ENCODE measurements around the gene PCK1.

Gene PCK1

DNA sequence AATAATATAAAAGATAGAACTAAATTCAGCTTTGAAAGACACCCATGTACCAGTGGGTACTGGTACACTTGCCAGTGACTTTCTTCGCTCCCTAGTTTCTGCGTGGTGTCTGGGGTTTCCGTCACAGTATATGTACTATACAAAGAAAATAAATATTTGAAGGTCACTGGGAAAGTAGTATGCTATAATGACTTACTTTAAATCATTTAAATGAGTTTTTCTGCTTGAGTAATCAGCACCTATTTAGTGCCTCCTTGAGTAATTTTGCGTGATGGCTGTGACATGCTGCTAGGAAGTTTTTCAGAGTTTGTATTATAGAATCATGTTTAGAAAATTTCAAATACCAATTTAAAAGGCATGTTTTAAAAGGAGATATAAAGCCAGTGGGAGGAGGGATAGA lies 32.8 kb upstream of the PCK1 start:
- Mint-ChIP-seq H3K27ac (no peak overlapping the region), H3K27me3 (no peaks in the 10 kb centered on the region), H3K4me3 (no peak overlapping the region), H3K9me3 (ENCODE audit: low read depth) (no peaks in the 10 kb centered on the region), H3K36me3 (no peaks in the 10 kb centered on the region), H3K4me1 (ENCODE audit: low read depth) (no peaks in the 10 kb centered on the region)

GRCh38 chr20:57529160-57529585 lies 31.7 kb upstream of the PCK1 start:
- Mint-ChIP-seq H3K27me3 (peaks cover 3% of the 10 kb centered on the region), H3K27ac (no peak overlapping the region), H3K4me3 (no peak overlapping the region), H3K36me3 (no peaks in the 10 kb centered on the region), H3K9me3 (ENCODE audit: low read depth) (no peaks in the 10 kb centered on the region), H3K4me1 (ENCODE audit: low read depth) (no peaks in the 10 kb centered on the region)

DNA sequence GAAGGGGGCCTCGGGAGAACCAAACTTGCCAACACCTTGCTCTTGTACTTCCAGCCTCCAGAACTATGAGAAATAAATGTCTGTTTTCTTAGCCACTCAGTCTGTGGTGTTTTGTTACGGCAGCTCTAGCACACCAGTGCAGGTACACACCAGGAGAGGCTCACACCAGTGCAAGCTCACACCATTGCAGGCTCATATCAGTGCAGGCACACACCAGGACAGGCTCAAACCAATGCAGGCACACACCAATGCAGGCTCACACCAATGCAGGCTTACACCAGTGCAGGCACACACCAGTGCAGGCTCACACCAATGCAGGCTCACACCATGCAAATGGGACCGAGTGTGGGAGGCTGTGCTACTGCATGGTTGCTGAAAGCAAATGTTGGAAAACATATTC lies 31.1 kb upstream of the PCK1 start:
- no peak overlapping the region for H3K27ac Mint-ChIP-seq
- peaks cover 5% of the 10 kb centered on the region for H3K27me3 Mint-ChIP-seq
- H3K4me3 Mint-ChIP-seq: no peak overlapping the region
- no peaks in the 10 kb centered on the region for H3K36me3 Mint-ChIP-seq
- H3K4me1 Mint-ChIP-seq (ENCODE audit: low read depth): no peaks in the 10 kb centered on the region
- H3K9me3 Mint-ChIP-seq (ENCODE audit: low read depth): no peaks in the 10 kb centered on the region

GRCh38 chr20:57530327-57530981 lies 30.5 kb upstream of the PCK1 start:
- H3K4me3 Mint-ChIP-seq: no peak overlapping the region
- no peaks in the 10 kb centered on the region for H3K4me1 Mint-ChIP-seq (ENCODE audit: low read depth)
- no peaks in the 10 kb centered on the region for H3K9me3 Mint-ChIP-seq (ENCODE audit: low read depth)
- no peak overlapping the region for H3K27ac Mint-ChIP-seq
- H3K36me3 Mint-ChIP-seq: no peaks in the 10 kb centered on the region
- peaks cover 5% of the 10 kb centered on the region for H3K27me3 Mint-ChIP-seq

- Mint-ChIP-seq H3K9me3 (ENCODE audit: low read depth) (no peaks in the 10 kb centered on the region), H3K36me3 (no peaks in the 10 kb centered on the region), H3K27ac (no peak overlapping the region), H3K4me3 (no peak overlapping the region), H3K27me3 (peaks cover 15% of the 10 kb centered on the region), H3K4me1 (ENCODE audit: low read depth) (no peaks in the 10 kb centered on the region)
These were observed 28.8 kb upstream of the PCK1 start for GRCh38 chr20:57532104-57532503.

DNA sequence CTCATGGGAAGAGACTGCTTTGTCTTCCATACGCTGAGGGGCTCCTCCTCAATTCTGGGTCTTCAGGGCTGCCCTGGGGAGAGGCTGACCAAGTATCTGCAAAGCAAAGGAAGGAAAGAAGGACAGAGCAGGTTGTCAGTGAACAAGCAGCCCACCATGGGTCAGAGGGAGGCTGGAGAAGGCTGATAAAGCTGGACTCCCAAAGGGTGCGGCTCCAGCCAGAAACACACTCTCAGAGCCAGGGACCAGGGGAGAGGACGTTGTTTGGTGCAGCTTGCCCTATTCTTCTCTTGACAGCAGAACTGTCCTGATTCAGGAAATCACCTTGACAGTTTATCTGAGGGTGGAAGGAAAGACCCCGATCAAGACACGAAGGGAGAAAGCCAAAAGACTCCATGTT lies 25.6 kb upstream of the PCK1 start:
- H3K4me3 Mint-ChIP-seq: no peak overlapping the region
- no peaks in the 10 kb centered on the region for H3K36me3 Mint-ChIP-seq
- H3K27me3 Mint-ChIP-seq: peaks cover 21% of the 10 kb centered on the region
- H3K27ac Mint-ChIP-seq: no peak overlapping the region
- no peaks in the 10 kb centered on the region for H3K9me3 Mint-ChIP-seq (ENCODE audit: low read depth)
- no peaks in the 10 kb centered on the region for H3K4me1 Mint-ChIP-seq (ENCODE audit: low read depth)

DNA sequence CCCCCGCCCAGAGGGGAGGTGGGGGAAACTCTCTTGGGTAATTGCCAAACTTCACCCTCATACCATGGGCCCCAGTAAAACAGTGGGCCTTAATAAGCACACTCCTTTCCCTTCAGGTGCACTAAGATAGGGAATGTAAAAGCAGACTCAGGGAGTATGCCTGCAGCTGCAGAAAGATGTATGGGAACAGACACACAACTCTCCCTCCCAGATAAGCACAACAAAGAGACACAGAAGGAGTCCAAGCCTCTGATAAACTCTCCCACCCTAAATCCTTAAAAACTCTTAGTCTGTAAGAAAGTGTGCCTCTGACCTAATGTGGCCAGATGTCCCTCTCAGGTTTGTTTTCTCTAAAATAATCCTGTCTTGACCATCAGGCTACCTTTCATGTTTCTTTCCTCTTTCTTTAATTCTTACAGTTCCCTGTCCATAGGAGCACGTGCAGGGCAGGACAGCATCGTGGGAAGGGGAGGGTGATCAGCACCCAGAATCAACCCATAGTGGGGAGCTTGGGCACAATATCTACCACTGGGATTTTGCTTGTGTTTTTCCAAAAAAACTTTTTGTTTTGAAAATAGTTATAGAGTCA lies 24.7 kb upstream of the PCK1 start:
- H3K27me3 Mint-ChIP-seq: peaks cover 21% of the 10 kb centered on the region
- H3K9me3 Mint-ChIP-seq (ENCODE audit: low read depth): no peaks in the 10 kb centered on the region
- H3K27ac Mint-ChIP-seq: no peak overlapping the region
- H3K36me3 Mint-ChIP-seq: no peaks in the 10 kb centered on the region
- H3K4me3 Mint-ChIP-seq: no peak overlapping the region
- no peaks in the 10 kb centered on the region for H3K4me1 Mint-ChIP-seq (ENCODE audit: low read depth)

DNA sequence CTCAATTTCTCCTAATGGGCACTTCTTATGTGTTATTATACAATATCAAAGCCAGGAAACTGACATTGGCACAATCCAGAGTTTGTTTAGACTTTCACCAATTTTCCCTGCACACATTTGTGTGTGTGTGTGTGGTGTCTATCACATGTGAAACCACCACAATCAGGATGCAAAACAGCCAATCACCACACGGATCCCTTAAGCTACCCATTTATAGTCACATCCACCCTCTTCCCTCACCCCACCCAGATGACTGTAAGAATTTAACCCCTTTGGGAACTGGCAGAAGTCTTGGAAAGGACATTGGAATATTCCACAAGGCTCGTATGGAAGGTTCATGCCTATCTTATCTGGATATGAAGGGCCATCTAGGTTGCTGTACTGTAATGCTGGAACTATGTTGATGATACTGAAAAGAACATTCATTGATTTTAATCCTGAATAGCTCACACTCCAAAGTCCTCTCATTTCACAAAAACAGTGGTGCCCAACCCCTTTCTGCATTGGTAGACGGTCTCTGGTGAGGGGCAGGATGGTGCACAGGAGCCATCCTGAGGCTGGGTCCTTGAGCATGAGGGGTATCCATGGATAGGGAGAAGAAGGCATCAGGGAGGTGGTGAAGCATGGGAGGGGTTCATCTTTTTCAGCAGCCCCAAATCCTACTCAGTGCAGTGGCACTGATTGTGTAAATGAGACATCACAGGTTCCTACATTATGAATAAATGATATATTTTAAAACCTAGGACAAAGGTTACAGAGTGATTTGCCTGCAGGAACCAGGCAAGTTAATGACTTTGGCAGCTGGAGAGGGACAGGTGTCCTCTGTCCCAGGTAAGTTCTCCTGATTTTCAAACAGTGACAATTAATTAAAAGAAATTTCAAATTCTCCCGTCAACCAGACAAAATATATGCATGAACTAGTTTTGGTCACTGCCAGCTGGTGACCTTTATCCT lies 23.9 kb upstream of the PCK1 start:
- Mint-ChIP-seq H3K36me3 (no peaks in the 10 kb centered on the region), H3K4me1 (ENCODE audit: low read depth) (no peaks in the 10 kb centered on the region), H3K27me3 (peaks cover 21% of the 10 kb centered on the region), H3K4me3 (no peak overlapping the region), H3K27ac (no peak overlapping the region), H3K9me3 (ENCODE audit: low read depth) (no peaks in the 10 kb centered on the region)

- Mint-ChIP-seq H3K9me3 (ENCODE audit: low read depth) (no peaks in the 10 kb centered on the region), H3K36me3 (no peaks in the 10 kb centered on the region), H3K4me3 (no peak overlapping the region), H3K27ac (no peak overlapping the region), H3K4me1 (ENCODE audit: low read depth) (no peaks in the 10 kb centered on the region), H3K27me3 (peaks cover 21% of the 10 kb centered on the region)
These were observed 23.1 kb upstream of the PCK1 start for GRCh38 chr20:57537822-57538221.

DNA sequence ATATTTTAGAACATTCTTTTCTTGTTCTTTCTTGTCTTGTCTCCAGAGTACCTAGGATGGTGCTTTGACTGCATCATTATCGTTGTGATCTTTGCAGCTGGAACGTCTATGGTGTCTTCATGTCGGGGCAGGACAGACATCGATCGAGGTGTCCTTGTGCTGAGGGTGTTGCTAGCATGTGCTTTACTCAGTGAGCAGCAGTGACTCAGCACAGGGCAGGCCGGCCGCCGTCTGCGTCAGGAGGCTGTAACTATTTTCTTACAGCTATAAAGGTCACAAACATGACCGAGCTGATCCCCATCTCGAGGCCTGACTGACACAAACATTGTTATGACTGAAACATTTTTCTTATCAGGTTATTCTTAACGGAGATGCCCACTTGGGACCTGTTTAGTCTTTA lies 21.0 kb upstream of the PCK1 start:
- H3K27ac Mint-ChIP-seq: no peak overlapping the region
- no peaks in the 10 kb centered on the region for H3K36me3 Mint-ChIP-seq
- no peaks in the 10 kb centered on the region for H3K9me3 Mint-ChIP-seq (ENCODE audit: low read depth)
- no peak overlapping the region for H3K4me3 Mint-ChIP-seq
- H3K4me1 Mint-ChIP-seq (ENCODE audit: low read depth): no peaks in the 10 kb centered on the region
- peaks cover 16% of the 10 kb centered on the region for H3K27me3 Mint-ChIP-seq

GRCh38 chr20:57540890-57541580 lies 19.9 kb upstream of the PCK1 start:
- no peaks in the 10 kb centered on the region for H3K9me3 Mint-ChIP-seq (ENCODE audit: low read depth)
- no peak overlapping the region for H3K4me3 Mint-ChIP-seq
- H3K27me3 Mint-ChIP-seq: peaks cover 13% of the 10 kb centered on the region
- H3K27ac Mint-ChIP-seq: no peak overlapping the region
- no peaks in the 10 kb centered on the region for H3K36me3 Mint-ChIP-seq
- H3K4me1 Mint-ChIP-seq (ENCODE audit: low read depth): peaks cover 3% of the 10 kb centered on the region

GRCh38 chr20:57543754-57544153 lies 17.2 kb upstream of the PCK1 start:
- Mint-ChIP-seq H3K36me3 (no peaks in the 10 kb centered on the region), H3K4me3 (no peak overlapping the region), H3K4me1 (ENCODE audit: low read depth) (peaks cover 3% of the 10 kb centered on the region), H3K27me3 (peaks cover 2% of the 10 kb centered on the region), H3K27ac (no peak overlapping the region), H3K9me3 (ENCODE audit: low read depth) (no peaks in the 10 kb centered on the region)

DNA sequence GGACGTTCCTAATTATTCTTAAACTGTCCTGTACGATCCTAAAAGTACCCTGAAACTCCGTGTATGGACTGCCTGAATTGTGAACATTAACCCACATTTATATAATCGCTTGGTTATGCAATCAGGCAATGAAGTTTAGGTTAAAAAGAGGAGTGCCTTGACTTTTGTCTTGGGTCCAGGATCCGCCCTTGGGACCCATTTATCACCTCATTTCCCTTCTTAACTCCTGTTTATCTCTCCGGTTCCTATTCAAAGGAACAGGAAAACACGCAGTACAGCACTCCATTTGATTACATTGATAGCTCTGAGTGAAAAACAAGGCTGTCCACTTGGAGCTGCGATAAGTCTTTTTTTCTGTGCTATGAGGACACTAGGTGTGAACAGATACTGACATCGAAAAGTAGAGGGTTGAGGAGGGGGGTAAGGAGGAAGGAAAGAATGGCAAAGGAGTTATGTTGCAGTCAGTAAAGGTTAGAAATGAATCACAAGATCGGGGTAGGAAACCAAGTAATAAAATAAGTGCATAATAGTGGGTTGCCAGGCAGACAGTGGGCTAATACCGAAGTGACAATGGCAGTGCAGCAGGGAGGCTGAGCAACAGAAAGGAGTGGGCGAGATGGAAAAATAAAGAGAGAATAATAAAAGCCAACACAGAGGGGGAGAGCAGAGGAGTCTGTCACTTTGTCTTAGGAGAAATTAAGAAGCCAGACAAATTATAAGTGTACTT lies 15.9 kb upstream of the PCK1 start:
- Mint-ChIP-seq H3K4me1 (ENCODE audit: low read depth) (peaks cover 3% of the 10 kb centered on the region), H3K4me3 (no peak overlapping the region), H3K36me3 (no peaks in the 10 kb centered on the region), H3K27ac (no peak overlapping the region), H3K9me3 (ENCODE audit: low read depth) (no peaks in the 10 kb centered on the region), H3K27me3 (no peaks in the 10 kb centered on the region)

- no peaks in the 10 kb centered on the region for H3K36me3 Mint-ChIP-seq
- no peaks in the 10 kb centered on the region for H3K9me3 Mint-ChIP-seq (ENCODE audit: low read depth)
- no peaks in the 10 kb centered on the region for H3K27me3 Mint-ChIP-seq
- H3K4me1 Mint-ChIP-seq (ENCODE audit: low read depth): peaks cover 3% of the 10 kb centered on the region
- no peak overlapping the region for H3K27ac Mint-ChIP-seq
- H3K4me3 Mint-ChIP-seq: no peak overlapping the region
These were observed 14.8 kb upstream of the PCK1 start for GRCh38 chr20:57545927-57546662.

Measured in activated naive CD8-positive, alpha-beta T cell (primary cell).